ENCODE data around the gene DHTKD1.

Gene DHTKD1

DNA sequence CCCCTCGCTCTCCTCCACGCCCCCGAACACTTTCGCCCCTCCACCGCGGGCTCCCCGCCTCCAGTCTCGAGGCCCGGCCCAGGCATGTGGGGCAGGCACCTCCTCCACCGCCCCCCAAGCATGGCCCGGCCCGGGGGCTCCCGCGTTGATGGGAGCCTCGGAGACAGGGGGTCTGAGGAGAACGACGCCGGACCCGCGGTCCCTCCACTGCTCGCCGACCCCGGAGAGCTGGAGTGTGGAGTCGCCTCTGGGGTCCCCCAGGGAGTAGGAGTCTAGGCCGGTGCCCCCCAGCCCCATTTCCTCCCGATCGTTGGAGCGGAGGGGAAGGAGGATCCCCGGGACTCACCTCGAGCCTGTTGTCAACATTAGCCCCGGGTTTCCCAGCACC is 26.4 kb upstream of the DHTKD1 start:
- ATAC-seq (ENCODE audit: insufficient read depth, low read depth), result peak; percentile 52
- H3K9me3 ChIP-seq (ENCODE audit: insufficient read depth, low read length, severe bottlenecking), result no peaks in the 10 kb centered on the region
- TF ChIP-seq, protein P1, sequence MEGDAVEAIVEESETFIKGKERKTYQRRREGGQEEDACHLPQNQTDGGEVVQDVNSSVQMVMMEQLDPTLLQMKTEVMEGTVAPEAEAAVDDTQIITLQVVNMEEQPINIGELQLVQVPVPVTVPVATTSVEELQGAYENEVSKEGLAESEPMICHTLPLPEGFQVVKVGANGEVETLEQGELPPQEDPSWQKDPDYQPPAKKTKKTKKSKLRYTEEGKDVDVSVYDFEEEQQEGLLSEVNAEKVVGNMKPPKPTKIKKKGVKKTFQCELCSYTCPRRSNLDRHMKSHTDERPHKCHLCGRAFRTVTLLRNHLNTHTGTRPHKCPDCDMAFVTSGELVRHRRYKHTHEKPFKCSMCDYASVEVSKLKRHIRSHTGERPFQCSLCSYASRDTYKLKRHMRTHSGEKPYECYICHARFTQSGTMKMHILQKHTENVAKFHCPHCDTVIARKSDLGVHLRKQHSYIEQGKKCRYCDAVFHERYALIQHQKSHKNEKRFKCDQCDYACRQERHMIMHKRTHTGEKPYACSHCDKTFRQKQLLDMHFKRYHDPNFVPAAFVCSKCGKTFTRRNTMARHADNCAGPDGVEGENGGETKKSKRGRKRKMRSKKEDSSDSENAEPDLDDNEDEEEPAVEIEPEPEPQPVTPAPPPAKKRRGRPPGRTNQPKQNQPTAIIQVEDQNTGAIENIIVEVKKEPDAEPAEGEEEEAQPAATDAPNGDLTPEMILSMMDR (IDR thresholded peaks at IDR 0.05; ENCODE audit: borderline replicate concordance, extremely low read depth, low read length, poor library complexity, severe bottlenecking), result no peak
- no peak for TF ChIP-seq EZH2 (IDR thresholded peaks at IDR 0.05; ENCODE audit: borderline replicate concordance, low read depth, low read length, severe bottlenecking)
- peak overlapping the region; percentile 87 to 93 for H3K4me3 ChIP-seq (ENCODE audit: low read depth in 1 of 2, low read length in 2 of 2)
- H3K27ac ChIP-seq (ENCODE audit: low read length), result peak overlapping the region; percentile 100
- peak; percentile 68 for DNase-seq
- H3K79me2 ChIP-seq (ENCODE audit: insufficient read depth, low read length), result peaks cover 56% of the 10 kb centered on the region
- peak overlapping the region; percentile 77 for H3K4me2 ChIP-seq (ENCODE audit: insufficient read depth, low read length)
- H3K9ac ChIP-seq (ENCODE audit: low read depth, low read length), result peak overlapping the region; percentile 99
- peaks cover 6% of the 10 kb centered on the region; the same call in 1 of the 2 replicates for H3K36me3 ChIP-seq (ENCODE audit: insufficient read depth, low read length)
- H3K4me1 ChIP-seq (ENCODE audit: insufficient read depth, low read length), result peaks cover 30% of the 10 kb centered on the region
- peak overlapping the region; percentile 89 for H2AFZ ChIP-seq (ENCODE audit: low read depth, low read length)
- H4K20me1 ChIP-seq (ENCODE audit: insufficient read depth, low read length), result peaks cover 11% of the 10 kb centered on the region; the same call in 1 of the 2 replicates
- H3K27me3 ChIP-seq (ENCODE audit: insufficient read depth, low read length, poor library complexity), result no peaks in the 10 kb centered on the region

DNA sequence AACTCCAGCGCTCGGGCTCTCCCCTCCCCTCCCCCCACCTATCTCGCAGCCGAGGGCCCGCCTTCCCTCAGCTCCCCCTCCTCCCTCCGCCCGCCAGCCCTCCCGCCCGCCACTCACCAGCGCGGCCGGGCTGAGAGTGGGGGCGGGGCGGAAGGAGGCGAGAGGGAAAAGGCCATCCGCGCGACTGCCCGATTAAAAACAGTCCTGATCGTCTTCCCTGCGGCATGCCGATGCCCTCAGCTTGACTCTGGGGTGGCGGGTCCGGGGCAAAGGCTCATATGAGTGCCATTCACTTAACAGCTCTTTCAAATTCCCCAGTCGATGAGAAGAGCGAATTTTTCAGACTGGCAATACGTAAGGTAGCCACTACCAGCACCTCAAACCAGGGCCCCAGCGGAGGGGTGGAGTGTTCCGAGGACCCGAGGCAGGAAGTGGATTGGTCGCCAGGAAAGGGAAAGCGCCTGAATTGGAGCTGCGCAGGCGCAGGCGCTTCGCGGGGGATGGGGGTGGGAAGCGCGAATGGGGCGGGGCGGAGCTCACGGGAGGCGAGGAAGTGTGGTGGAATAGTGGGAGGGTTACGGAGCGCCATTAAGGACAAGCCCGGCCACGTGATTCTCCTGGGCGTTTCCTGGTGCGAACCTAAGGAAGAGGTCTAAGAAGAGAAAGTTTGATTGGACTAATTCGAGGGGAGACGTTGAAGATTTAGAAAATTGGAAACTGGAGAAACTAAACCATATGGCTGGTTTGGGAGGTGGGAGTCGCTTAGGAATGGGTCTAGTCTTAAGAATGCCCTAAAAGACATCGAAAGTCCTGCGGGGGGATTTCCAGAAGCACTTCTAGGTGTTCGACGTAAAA is 25.7 kb upstream of the DHTKD1 start, which contains the start of gene UPF2:
Gene UPF2, minus strand, starts transcription at position 13 of the 855 bp plus-strand sequence. CDS start 7,386 bp downstream, outside the sequence.
- peak; percentile 86 for ATAC-seq (ENCODE audit: insufficient read depth, low read depth)
- Histone ChIP-seq H2AFZ (ENCODE audit: low read depth, low read length) (peak within 1 kb of the TSS; percentile 97), H3K27me3 (ENCODE audit: insufficient read depth, low read length, poor library complexity) (no peaks in the 10 kb centered on the region), H3K9ac (ENCODE audit: low read depth, low read length) (peak within 1 kb of the TSS; percentile 99), H3K79me2 (ENCODE audit: insufficient read depth, low read length) (peaks cover 50% of the 10 kb centered on the region), H4K20me1 (ENCODE audit: insufficient read depth, low read length) (peaks cover 8% of the 10 kb centered on the region; the same call in 1 of the 2 replicates), H3K4me3 (ENCODE audit: low read depth in 1 of 2, low read length in 2 of 2) (peak within 1 kb of the TSS; percentile 87 to 93), H3K36me3 (ENCODE audit: insufficient read depth, low read length) (peaks cover 6% of the 10 kb centered on the region; the same call in 1 of the 2 replicates), H3K9me3 (ENCODE audit: insufficient read depth, low read length, severe bottlenecking) (no peaks in the 10 kb centered on the region), H3K4me2 (ENCODE audit: insufficient read depth, low read length) (peak within 1 kb of the TSS; percentile 77), H3K27ac (ENCODE audit: low read length) (peak within 1 kb of the TSS; percentile 100), H3K4me1 (ENCODE audit: insufficient read depth, low read length) (peaks cover 30% of the 10 kb centered on the region)
- TF ChIP-seq, protein P1 (IDR thresholded peaks at IDR 0.05; ENCODE audit: borderline replicate concordance, extremely low read depth, low read length, poor library complexity, severe bottlenecking), result no peak
- no peak for TF ChIP-seq EZH2 (IDR thresholded peaks at IDR 0.05; ENCODE audit: borderline replicate concordance, low read depth, low read length, severe bottlenecking)
- DNase-seq, result peak; percentile 99

GRCh38 chr10:12045596-12045995 is 23.2 kb upstream of the DHTKD1 start:
- Histone ChIP-seq H3K4me2 (ENCODE audit: insufficient read depth, low read length) (no peak overlapping the region), H3K27me3 (ENCODE audit: insufficient read depth, low read length, poor library complexity) (no peaks in the 10 kb centered on the region), H3K4me1 (ENCODE audit: insufficient read depth, low read length) (peaks cover 21% of the 10 kb centered on the region), H3K4me3 (ENCODE audit: low read depth in 1 of 2, low read length in 2 of 2) (no peak overlapping the region), H2AFZ (ENCODE audit: low read depth, low read length) (peak overlapping the region; percentile 61; the same call in 1 of the 2 replicates), H3K27ac (ENCODE audit: low read length) (no peak overlapping the region), H3K9ac (ENCODE audit: low read depth, low read length) (no peak overlapping the region), H3K9me3 (ENCODE audit: insufficient read depth, low read length, severe bottlenecking) (no peaks in the 10 kb centered on the region), H3K36me3 (ENCODE audit: insufficient read depth, low read length) (peaks cover 6% of the 10 kb centered on the region; the same call in 1 of the 2 replicates), H3K79me2 (ENCODE audit: insufficient read depth, low read length) (peaks cover 24% of the 10 kb centered on the region), H4K20me1 (ENCODE audit: insufficient read depth, low read length) (peaks cover 6% of the 10 kb centered on the region; the same call in 1 of the 2 replicates)
- DNase-seq (no peak), ATAC-seq (ENCODE audit: insufficient read depth, low read depth) (no peak)
- no peak for TF ChIP-seq EZH2 (IDR thresholded peaks at IDR 0.05; ENCODE audit: borderline replicate concordance, low read depth, low read length, severe bottlenecking)
- TF ChIP-seq, protein P1 (IDR thresholded peaks at IDR 0.05; ENCODE audit: borderline replicate concordance, extremely low read depth, low read length, poor library complexity, severe bottlenecking), result no peak

Measured in DND-41 (cell line).